ENCODE measurements around the gene GRIN2C. TPM values are rescaled to one million over a fixed set of nuclear protein-coding genes. Genes with fewer than 3 reads are reported as not detected.

The GRIN2C gene
- total and polyA plus RNA-seq, 2 donors (not counting 1 experiment from before 2014, with no cell fraction given), result 0.03 TPM; not detected in 1

GRCh38 chr17:74840989-74841666 lies 18.6 kb downstream of the GRIN2C start:
- Mint-ChIP-seq H3K4me3 (peak overlapping the region; percentile 44), H3K27ac (peak overlapping the region; percentile 50), H3K27me3 (peaks cover 13% of the 10 kb centered on the region), H3K9me3 (ENCODE audit: insufficient read depth) (no peaks in the 10 kb centered on the region), H3K4me1 (peaks cover 29% of the 10 kb centered on the region)
- Histone ChIP-seq H3K27ac (ENCODE audit: low read length in 2 of 2) (no peak overlapping the region), H3K36me3 (replicated peaks in 1 of 2; ENCODE audit: control extremely low read depth in 1 of 2, control insufficient read depth in 1 of 2, extremely low read depth in 1 of 2, insufficient read depth in 2 of 2, low read length in 1 of 2) (peaks cover 0 to 9% of the 10 kb centered on the region in 2 experiments), H3K9me3 (ENCODE audit: control extremely low read depth in 1 of 3, control insufficient read depth in 2 of 3, insufficient read depth in 1 of 3, low read length in 2 of 3) (peaks cover 0 to 12% (median 0%) of the 10 kb centered on the region in 3 donors), H3K9ac (ENCODE audit: low read length) (no peak overlapping the region), H3K27me3 (replicated peaks in 1 of 4; ENCODE audit: control extremely low read depth in 1 of 4, control insufficient read depth in 3 of 4, insufficient read depth in 4 of 4, low read length in 3 of 4) (peaks cover 0 to 22% (median 9%) of the 10 kb centered on the region in 4 experiments), H3K4me1 (ENCODE audit: control insufficient read depth in 2 of 2, insufficient read depth in 2 of 2, low read length in 2 of 2) (peaks cover 26 to 28% of the 10 kb centered on the region in 2 donors), H2AFZ (ENCODE audit: insufficient read depth, low read depth, low read length, poor library complexity, severe bottlenecking) (peak overlapping the region; percentile 39), H3K79me2 (ENCODE audit: control insufficient read depth, insufficient read depth, low read length) (peaks cover 2% of the 10 kb centered on the region), H3K4me3 (ENCODE audit: control extremely low read depth in 1 of 5, extremely low read depth in 1 of 5, insufficient read depth in 1 of 5, low read depth in 2 of 5, low read length in 4 of 5) (no peak overlapping the region), H4K20me1 (ENCODE audit: control insufficient read depth, insufficient read depth, low read length, poor library complexity, severe bottlenecking) (peaks cover 5% of the 10 kb centered on the region), H3K4me2 (replicated peaks; ENCODE audit: low read depth, low read length, poor library complexity, severe bottlenecking) (peak overlapping the region; percentile 48)
- ChIA-PET CTCF (interaction anchor here (0.8 to 1.0 kb wide), 2 partner anchors 12 to 24 kb away, joined by 3 read pairs; no protein-coding TSS in a partner anchor), POLR2A (interaction anchor here (0.9 kb wide), 1 partner anchor 64 kb away, joined by 3 read pairs; no protein-coding TSS in a partner anchor)
- intact Hi-C loops (cut with micrococcal nuclease), result no loop called here
- WGBS (ENCODE audit: insufficient coverage), result 29% methylated on average over 13 of the region's 13 CpGs
- DNase-seq (peak; percentile 46), ATAC-seq (ENCODE audit: low read depth) (peak; percentile 50)
- TF ChIP-seq CTCF (IDR thresholded peaks at IDR 0.05), result no peak
- no peak for TF ChIP-seq EZH2 (IDR thresholded peaks at IDR 0.05; ENCODE audit: borderline replicate concordance, insufficient read depth, low read depth, low read length, poor library complexity, severe bottlenecking)
